ENCODE measurements around the gene SLC17A3. TPM values are rescaled to one million over a fixed set of nuclear protein-coding genes. Genes with fewer than 3 reads are reported as not detected.

Gene SLC17A3
- total RNA-seq (ENCODE audit: low replicate concordance) = 0.33 TPM in 1 of 2 replicates, not detected in the other
- long read RNA-seq, partial matches to known transcripts = 0 of 1 reads
- long read RNA-seq, other reads (novel, unspliced or antisense) = 0 of 1 reads

GRCh38 chr6:25874118-25874517, at the start of gene SLC17A3:
TSS of gene SLC17A3 (minus strand) at chr6:25874243. CDS start at chr6:25868387, 5,856 bp downstream.
- H3K36me3 Mint-ChIP-seq = no peaks in the 10 kb centered on the region
- H3K27me3 Mint-ChIP-seq = peaks cover 10% of the 10 kb centered on the region
- H3K4me1 Mint-ChIP-seq (ENCODE audit: unreplicated experiment) = no peaks in the 10 kb centered on the region
- no peak within 1 kb of the TSS for H3K27ac Mint-ChIP-seq
- H3K9me3 Mint-ChIP-seq = no peaks in the 10 kb centered on the region
- no peak for TF ChIP-seq CTCF (conservative IDR thresholded peaks at IDR 0.05)
- no peak for DNase-seq (ENCODE audit: extremely low spot score, unreplicated experiment)
- no peak within 1 kb of the TSS for H3K4me3 Mint-ChIP-seq

GRCh38 chr6:25922301-25922700, 48.3 kb upstream of the SLC17A3 start:
- H3K27me3 Mint-ChIP-seq = no peaks in the 10 kb centered on the region
- H3K9me3 Mint-ChIP-seq = no peaks in the 10 kb centered on the region
- no peaks in the 10 kb centered on the region for H3K4me1 Mint-ChIP-seq (ENCODE audit: unreplicated experiment)
- H3K4me3 Mint-ChIP-seq = no peak overlapping the region
- H3K27ac Mint-ChIP-seq = no peak overlapping the region
- no peak for TF ChIP-seq CTCF (conservative IDR thresholded peaks at IDR 0.05)
- no peaks in the 10 kb centered on the region for H3K36me3 Mint-ChIP-seq
- DNase-seq (ENCODE audit: extremely low spot score, unreplicated experiment) = no peak

GRCh38 chr6:25921525-25922203, 47.6 kb upstream of the SLC17A3 start:
- TF ChIP-seq CTCF (conservative IDR thresholded peaks at IDR 0.05) = no peak
- Mint-ChIP-seq H3K27me3 (no peaks in the 10 kb centered on the region), H3K4me1 (ENCODE audit: unreplicated experiment) (no peaks in the 10 kb centered on the region), H3K4me3 (no peak overlapping the region), H3K9me3 (no peaks in the 10 kb centered on the region), H3K27ac (no peak overlapping the region), H3K36me3 (no peaks in the 10 kb centered on the region)
- DNase-seq (ENCODE audit: extremely low spot score, unreplicated experiment) = no peak

GRCh38 chr6:25919657-25920056, 45.6 kb upstream of the SLC17A3 start:
- Mint-ChIP-seq H3K27ac (no peak overlapping the region), H3K27me3 (no peaks in the 10 kb centered on the region), H3K36me3 (no peaks in the 10 kb centered on the region), H3K9me3 (no peaks in the 10 kb centered on the region), H3K4me1 (ENCODE audit: unreplicated experiment) (no peaks in the 10 kb centered on the region), H3K4me3 (no peak overlapping the region)
- TF ChIP-seq CTCF (conservative IDR thresholded peaks at IDR 0.05) = no peak
- DNase-seq (ENCODE audit: extremely low spot score, unreplicated experiment) = no peak

GRCh38 chr6:25918083-25918683, 44.1 kb upstream of the SLC17A3 start:
- no peaks in the 10 kb centered on the region for H3K4me1 Mint-ChIP-seq (ENCODE audit: unreplicated experiment)

More at GRCh38 chr6:25918083-25918683, 44.1 kb upstream of the SLC17A3 start:
- Mint-ChIP-seq H3K27me3 (no peaks in the 10 kb centered on the region), H3K4me3 (no peak overlapping the region), H3K36me3 (no peaks in the 10 kb centered on the region), H3K9me3 (no peaks in the 10 kb centered on the region), H3K27ac (no peak overlapping the region)
- TF ChIP-seq CTCF (conservative IDR thresholded peaks at IDR 0.05) = no peak
- DNase-seq (ENCODE audit: extremely low spot score, unreplicated experiment) = no peak

Measured in type B pancreatic cell (in vitro differentiated cells).